ENCODE measurements around the gene CFAP100.

DNA sequence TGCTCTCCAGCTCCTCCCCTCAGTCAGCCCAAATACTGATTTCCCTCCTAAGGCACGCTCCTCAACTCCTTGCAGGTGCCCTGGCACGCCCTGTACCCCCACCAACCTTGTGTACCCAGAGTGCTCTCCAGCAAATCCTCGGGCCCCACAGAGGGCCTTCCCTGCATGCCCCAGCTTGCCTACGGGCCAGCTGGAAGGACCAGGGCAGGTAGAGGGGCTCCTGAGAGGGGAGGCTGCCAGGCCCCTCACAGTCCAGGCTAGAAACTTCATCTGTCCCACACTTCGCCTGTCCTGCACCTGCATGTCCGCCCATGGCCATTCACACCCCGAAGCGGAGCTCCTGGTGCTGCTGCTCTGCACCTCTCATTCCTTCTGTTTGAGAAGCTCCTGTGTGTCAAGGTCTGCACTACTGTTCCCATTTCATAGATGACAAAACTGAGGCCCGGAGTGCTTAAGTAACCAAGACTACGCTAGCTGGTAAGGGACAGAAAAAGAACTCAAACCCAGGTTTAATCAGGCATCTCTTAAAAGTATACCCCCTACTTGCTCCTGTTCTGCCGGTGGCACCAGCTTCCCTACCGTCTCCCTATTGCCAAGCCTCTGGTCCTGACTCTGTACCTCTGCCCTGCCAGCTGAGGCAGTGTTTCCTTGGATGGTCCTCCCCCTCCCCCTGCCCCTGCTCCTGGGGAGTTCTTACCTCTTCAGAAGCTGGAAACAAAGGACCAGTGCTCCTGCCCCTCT lies 45.4 kb downstream of the CFAP100 start:
- TF ChIP-seq, protein P1, sequence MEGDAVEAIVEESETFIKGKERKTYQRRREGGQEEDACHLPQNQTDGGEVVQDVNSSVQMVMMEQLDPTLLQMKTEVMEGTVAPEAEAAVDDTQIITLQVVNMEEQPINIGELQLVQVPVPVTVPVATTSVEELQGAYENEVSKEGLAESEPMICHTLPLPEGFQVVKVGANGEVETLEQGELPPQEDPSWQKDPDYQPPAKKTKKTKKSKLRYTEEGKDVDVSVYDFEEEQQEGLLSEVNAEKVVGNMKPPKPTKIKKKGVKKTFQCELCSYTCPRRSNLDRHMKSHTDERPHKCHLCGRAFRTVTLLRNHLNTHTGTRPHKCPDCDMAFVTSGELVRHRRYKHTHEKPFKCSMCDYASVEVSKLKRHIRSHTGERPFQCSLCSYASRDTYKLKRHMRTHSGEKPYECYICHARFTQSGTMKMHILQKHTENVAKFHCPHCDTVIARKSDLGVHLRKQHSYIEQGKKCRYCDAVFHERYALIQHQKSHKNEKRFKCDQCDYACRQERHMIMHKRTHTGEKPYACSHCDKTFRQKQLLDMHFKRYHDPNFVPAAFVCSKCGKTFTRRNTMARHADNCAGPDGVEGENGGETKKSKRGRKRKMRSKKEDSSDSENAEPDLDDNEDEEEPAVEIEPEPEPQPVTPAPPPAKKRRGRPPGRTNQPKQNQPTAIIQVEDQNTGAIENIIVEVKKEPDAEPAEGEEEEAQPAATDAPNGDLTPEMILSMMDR (IDR thresholded peaks at IDR 0.05 in 2 of 3, conservative IDR thresholded peaks at IDR 0.05 in 1 of 3; ENCODE audit: borderline replicate concordance in 1 of 3, insufficient read depth in 1 of 3, low read depth in 2 of 3, low read length in 2 of 3) = no peak
- no peak for TF ChIP-seq YY1 (IDR thresholded peaks at IDR 0.05; ENCODE audit: extremely low read depth, insufficient replicate concordance, low read depth, low read length)
- no peak for TF ChIP-seq ZFX (IDR thresholded peaks at IDR 0.05)
- no peak for TF ChIP-seq POLR2AphosphoS5 (IDR thresholded peaks at IDR 0.05; ENCODE audit: low read depth, low read length)
- TF ChIP-seq POLR2A (IDR thresholded peaks at IDR 0.05; ENCODE audit: borderline replicate concordance, extremely low read depth, insufficient read depth, insufficient read length) = no peak
